ENCODE data around the gene CHCHD3. TPM values are rescaled to one million over a fixed set of nuclear protein-coding genes. Genes with fewer than 3 reads are reported as not detected.

CHCHD3 gene
- total RNA-seq, 1 donor from 2014 or later: 142 TPM

DNA sequence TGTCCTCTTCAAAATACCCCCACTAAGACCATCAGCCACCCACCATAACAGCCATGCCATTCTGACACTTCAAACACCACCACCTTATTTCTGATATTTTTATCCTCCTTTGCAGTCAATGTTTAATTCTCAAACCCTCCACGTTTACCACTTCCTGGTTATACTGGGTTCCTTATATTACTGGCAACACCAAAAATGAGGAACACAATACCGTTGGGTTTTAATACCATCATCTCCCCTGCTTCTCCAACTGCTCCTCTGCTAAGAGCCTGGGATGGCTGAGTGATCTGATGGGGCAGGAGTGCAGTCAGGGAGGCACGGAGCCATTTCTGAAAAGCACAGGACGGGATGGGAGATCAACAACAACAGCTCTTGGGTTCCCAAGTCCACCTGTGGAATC, 140.5 kb downstream of the CHCHD3 start:
- Histone ChIP-seq H3K36me3 (no peaks in the 10 kb centered on the region), H3K27me3 (no peaks in the 10 kb centered on the region), H3K79me2 (ENCODE audit: low read depth) (peaks cover 11% of the 10 kb centered on the region), H3K4me2 (no peak overlapping the region), H3K9me3 (ENCODE audit: low read depth) (no peaks in the 10 kb centered on the region), H3K4me3 (no peak overlapping the region), H3K9ac (no peak overlapping the region), H3K27ac (no peak overlapping the region), H3F3A (ENCODE audit: low read depth) (peaks cover 3% of the 10 kb centered on the region), H2AFZ (replicated peaks) (no peak overlapping the region), H3K4me1 (peaks cover 37% of the 10 kb centered on the region), H4K20me1 (ENCODE audit: low read depth) (no peaks in the 10 kb centered on the region)
- Mint-ChIP-seq H3K27ac (peak overlapping the region; percentile 19), H3K4me1 (peaks cover 31% of the 10 kb centered on the region), H3K4me3 (no peak overlapping the region), H3K27me3 (ENCODE audit: insufficient read depth, low read depth) (no peaks in the 10 kb centered on the region), H3K9me3 (no peaks in the 10 kb centered on the region), H3K36me3 (peaks cover 7% of the 10 kb centered on the region)
- no peak for DNase-seq (ENCODE audit: low spot score)
- TF ChIP-seq EZH2 (IDR thresholded peaks at IDR 0.05) (no peak), EZH2phosphoT487 (IDR thresholded peaks at IDR 0.05) (no peak)
- TF ChIP-seq, protein P1, sequence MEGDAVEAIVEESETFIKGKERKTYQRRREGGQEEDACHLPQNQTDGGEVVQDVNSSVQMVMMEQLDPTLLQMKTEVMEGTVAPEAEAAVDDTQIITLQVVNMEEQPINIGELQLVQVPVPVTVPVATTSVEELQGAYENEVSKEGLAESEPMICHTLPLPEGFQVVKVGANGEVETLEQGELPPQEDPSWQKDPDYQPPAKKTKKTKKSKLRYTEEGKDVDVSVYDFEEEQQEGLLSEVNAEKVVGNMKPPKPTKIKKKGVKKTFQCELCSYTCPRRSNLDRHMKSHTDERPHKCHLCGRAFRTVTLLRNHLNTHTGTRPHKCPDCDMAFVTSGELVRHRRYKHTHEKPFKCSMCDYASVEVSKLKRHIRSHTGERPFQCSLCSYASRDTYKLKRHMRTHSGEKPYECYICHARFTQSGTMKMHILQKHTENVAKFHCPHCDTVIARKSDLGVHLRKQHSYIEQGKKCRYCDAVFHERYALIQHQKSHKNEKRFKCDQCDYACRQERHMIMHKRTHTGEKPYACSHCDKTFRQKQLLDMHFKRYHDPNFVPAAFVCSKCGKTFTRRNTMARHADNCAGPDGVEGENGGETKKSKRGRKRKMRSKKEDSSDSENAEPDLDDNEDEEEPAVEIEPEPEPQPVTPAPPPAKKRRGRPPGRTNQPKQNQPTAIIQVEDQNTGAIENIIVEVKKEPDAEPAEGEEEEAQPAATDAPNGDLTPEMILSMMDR (IDR thresholded peaks at IDR 0.05): no peak

DNA sequence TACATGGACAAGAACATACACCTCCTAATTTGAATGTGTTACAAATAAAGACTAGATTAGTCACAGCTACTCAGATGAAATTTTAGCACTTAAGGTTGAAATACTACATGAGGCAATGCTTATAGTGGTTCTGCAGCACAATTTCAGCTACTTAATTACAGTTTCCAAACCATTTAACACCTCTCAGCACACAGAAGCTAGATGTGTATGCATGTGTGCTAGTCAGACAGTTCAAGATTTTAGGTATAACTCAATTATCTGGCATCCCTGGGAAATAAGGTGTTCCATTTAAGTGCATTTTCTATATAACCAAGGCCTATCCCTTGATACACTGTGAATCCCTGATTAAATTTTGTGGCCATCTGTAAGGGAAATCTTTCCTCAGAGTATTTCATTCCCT, 141.8 kb downstream of the CHCHD3 start:
- Histone ChIP-seq H2AFZ (replicated peaks) (no peak overlapping the region), H3K9ac (no peak overlapping the region), H3K27ac (no peak overlapping the region), H3K9me3 (ENCODE audit: low read depth) (no peaks in the 10 kb centered on the region), H4K20me1 (ENCODE audit: low read depth) (no peaks in the 10 kb centered on the region), H3K4me3 (no peak overlapping the region), H3K4me1 (peaks cover 45% of the 10 kb centered on the region), H3K36me3 (no peaks in the 10 kb centered on the region), H3K27me3 (no peaks in the 10 kb centered on the region), H3F3A (ENCODE audit: low read depth) (peaks cover 7% of the 10 kb centered on the region), H3K4me2 (no peak overlapping the region), H3K79me2 (ENCODE audit: low read depth) (peaks cover 24% of the 10 kb centered on the region)
- no peak for TF ChIP-seq EZH2phosphoT487 (IDR thresholded peaks at IDR 0.05)
- TF ChIP-seq, protein P1 (IDR thresholded peaks at IDR 0.05): no peak
- TF ChIP-seq EZH2 (IDR thresholded peaks at IDR 0.05): no peak
- no peak overlapping the region for H3K4me3 Mint-ChIP-seq
- H3K9me3 Mint-ChIP-seq: peaks cover 4% of the 10 kb centered on the region
- H3K4me1 Mint-ChIP-seq: peaks cover 36% of the 10 kb centered on the region
- no peak overlapping the region for H3K27ac Mint-ChIP-seq
- H3K27me3 Mint-ChIP-seq (ENCODE audit: insufficient read depth, low read depth): no peaks in the 10 kb centered on the region
- H3K36me3 Mint-ChIP-seq: peaks cover 10% of the 10 kb centered on the region
- DNase-seq (ENCODE audit: low spot score): no peak

DNA sequence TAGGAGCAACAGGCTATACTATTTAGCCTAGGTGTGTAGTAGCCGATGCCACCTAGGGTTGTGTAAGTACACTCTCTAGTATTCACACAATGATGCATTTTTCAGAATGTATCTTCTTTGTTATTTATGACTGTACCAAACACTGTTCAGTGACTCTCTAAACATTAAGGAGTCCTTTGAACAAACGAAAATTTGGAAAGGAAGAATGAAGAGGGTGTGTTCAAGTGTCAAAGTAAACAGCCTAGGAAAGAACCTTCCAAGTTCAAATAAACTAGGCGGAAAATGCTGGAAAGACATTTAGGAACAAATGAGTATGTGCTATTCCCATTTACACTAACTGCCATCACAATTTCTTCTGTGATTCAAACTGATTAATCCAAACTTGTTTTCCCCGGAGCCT, 142.4 kb downstream of the CHCHD3 start:
- H3K4me3 ChIP-seq: no peak overlapping the region
- no peaks in the 10 kb centered on the region for H4K20me1 ChIP-seq (ENCODE audit: low read depth)
- no peak overlapping the region for H3K9ac ChIP-seq
- no peaks in the 10 kb centered on the region for H3K36me3 ChIP-seq
- H3K4me1 Mint-ChIP-seq: peaks cover 36% of the 10 kb centered on the region
- H3K4me3 Mint-ChIP-seq: no peak overlapping the region
- H3K27me3 ChIP-seq: no peaks in the 10 kb centered on the region
- peaks cover 45% of the 10 kb centered on the region for H3K4me1 ChIP-seq
- H3K9me3 Mint-ChIP-seq: peaks cover 8% of the 10 kb centered on the region
- H3K79me2 ChIP-seq (ENCODE audit: low read depth): peaks cover 28% of the 10 kb centered on the region
- no peaks in the 10 kb centered on the region for H3K9me3 ChIP-seq (ENCODE audit: low read depth)
- DNase-seq (ENCODE audit: low spot score): no peak
- H3F3A ChIP-seq (ENCODE audit: low read depth): peaks cover 7% of the 10 kb centered on the region
- no peak overlapping the region for H3K4me2 ChIP-seq
- H3K27ac ChIP-seq: no peak overlapping the region
- H3K36me3 Mint-ChIP-seq: peaks cover 14% of the 10 kb centered on the region
- no peaks in the 10 kb centered on the region for H3K27me3 Mint-ChIP-seq (ENCODE audit: insufficient read depth, low read depth)
- H3K27ac Mint-ChIP-seq: no peak overlapping the region
- H2AFZ ChIP-seq (replicated peaks): no peak overlapping the region
- TF ChIP-seq EZH2phosphoT487 (IDR thresholded peaks at IDR 0.05) (no peak), EZH2 (IDR thresholded peaks at IDR 0.05) (no peak)
- TF ChIP-seq, protein P1 (IDR thresholded peaks at IDR 0.05): no peak
